ENCODE measurements around the gene CENPO.

Gene CENPO

GRCh38 chr2:24839729-24840128 lies 46.5 kb downstream of the CENPO start:
- H3K27ac ChIP-seq: no peak overlapping the region
- no peak for TF ChIP-seq CTCF (conservative IDR thresholded peaks at IDR 0.05)
- TF ChIP-seq ZFX (IDR thresholded peaks at IDR 0.05): no peak

- no peak overlapping the region for H3K27ac ChIP-seq
- no peak for TF ChIP-seq CTCF (conservative IDR thresholded peaks at IDR 0.05)
- no peak for TF ChIP-seq ZFX (IDR thresholded peaks at IDR 0.05)
These were observed 47.1 kb downstream of the CENPO start for GRCh38 chr2:24840164-24840869.

DNA sequence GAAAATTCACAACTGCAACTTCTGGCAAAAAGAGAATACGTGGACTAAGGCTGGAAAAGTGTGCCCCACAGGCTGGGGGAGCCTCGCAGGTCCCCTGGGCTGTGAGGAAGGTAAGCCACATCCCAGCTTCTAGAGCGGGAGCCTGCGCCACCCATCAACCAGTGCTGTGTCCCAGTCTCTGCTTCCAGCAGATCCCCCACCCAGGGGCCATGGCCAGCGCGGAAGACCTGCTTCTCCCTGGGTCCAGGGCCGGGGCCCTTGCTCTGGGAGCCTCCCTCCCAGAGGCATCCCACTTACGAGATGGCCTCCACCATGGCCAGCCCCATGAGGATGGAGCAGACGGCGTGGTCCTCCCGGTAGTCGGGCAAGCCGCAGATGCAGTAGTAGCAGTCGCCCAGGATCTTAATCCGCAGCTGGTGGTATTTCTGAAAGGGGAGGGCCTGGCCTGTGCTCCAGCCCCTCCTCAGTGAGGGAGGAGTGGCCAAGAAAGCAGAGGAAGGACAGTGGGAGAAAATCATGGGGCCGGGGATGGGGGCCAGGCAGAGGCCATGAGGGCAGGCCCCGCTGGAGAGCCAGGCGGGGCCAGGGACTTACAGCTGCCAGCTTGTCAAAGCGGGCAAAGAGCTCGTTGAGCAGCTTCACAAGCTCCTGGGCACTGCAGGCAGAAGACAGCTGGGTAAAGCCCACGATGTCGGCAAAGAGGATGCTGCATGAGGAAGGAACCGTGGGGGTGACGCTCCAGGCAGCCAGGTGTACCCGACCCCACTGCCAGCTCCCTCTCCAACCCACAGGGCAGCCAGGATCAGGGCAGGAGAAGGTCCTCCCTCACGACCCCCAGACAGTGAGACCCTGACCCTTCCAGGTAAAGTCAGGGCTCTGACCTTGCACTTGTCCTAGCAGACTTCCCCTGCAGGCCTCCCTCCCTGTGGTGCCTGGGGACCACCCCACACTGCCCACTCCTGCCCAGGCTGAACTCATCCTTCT lies 48.0 kb downstream of the CENPO start:
- H3K27ac ChIP-seq: no peak overlapping the region
- no peak for TF ChIP-seq CTCF (conservative IDR thresholded peaks at IDR 0.05)
- no peak for TF ChIP-seq ZFX (IDR thresholded peaks at IDR 0.05)

GRCh38 chr2:24842081-24843050 lies 49.1 kb downstream of the CENPO start:
- TF ChIP-seq ZFX (IDR thresholded peaks at IDR 0.05): no peak
- no peak for TF ChIP-seq CTCF (conservative IDR thresholded peaks at IDR 0.05)
- H3K27ac ChIP-seq: no peak overlapping the region

DNA sequence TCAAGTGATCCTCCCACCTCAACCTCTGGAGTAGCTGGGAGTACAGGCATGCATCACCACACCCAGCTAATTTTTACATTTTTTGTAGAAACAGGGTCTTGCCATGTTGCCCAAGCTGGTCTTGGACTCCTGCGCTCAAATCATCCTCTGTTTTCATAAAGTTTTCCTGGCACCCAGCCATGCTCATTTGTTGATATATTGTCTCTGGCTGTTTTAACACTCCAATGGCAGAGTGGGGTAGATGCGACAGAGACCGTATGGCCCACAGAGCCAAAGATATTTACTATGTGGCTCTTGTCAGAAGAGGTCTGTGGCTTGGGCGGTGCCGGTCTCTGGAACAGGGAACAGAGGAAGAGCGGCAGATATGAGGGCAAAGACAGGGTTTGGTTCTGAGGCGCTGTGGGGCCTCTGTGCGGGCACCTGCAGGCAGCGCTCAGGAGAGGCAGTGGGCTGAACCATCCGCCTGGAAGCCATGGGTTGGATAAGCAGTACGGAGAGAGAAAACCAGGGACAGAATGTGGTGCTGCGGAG lies 50.2 kb downstream of the CENPO start:
- TF ChIP-seq ZFX (IDR thresholded peaks at IDR 0.05) (no peak), CTCF (conservative IDR thresholded peaks at IDR 0.05) (no peak)
- H3K27ac ChIP-seq: no peak overlapping the region

GRCh38 chr2:24844023-24844685 lies 50.9 kb downstream of the CENPO start:
- H3K27ac ChIP-seq: no peak overlapping the region
- no peak for TF ChIP-seq ZFX (IDR thresholded peaks at IDR 0.05)

DNA sequence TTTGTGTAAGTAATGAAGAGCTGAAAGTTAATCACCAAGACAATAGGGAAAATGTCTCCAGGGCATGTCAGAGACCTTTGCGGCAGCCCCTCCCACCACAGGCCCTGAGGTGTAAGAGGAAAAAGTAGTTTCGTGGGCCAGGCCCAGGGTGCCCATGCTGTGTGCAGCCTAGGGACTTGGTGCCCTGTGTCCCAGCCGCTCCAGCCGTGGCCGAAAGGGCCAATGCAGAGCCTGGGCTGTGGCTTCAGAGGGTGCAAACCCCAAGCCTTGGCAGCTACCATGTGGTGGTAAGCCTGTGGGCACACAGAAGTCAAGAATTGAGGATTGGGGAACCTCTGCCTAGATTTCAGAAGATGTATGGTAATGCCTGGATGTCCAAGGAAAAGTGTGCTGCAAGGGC lies 52.5 kb downstream of the CENPO start:
- no peak for TF ChIP-seq CTCF (conservative IDR thresholded peaks at IDR 0.05)
- TF ChIP-seq ZFX (IDR thresholded peaks at IDR 0.05): no peak
- no peak overlapping the region for H3K27ac ChIP-seq

Measured in C4-2B (cell line).